Lower leg skin (tissue), 3 donors: ENCODE results near the gene GPC3.

Source experiments
- CTCF ChIP-seq, 3 donors: fragments of 450-650 bp; IDR thresholded peaks; one replicate each; pipeline ENCODE4 v1.5.1; 2016; ENCODE audit warnings: antibody characterized with exemption in 3 of 3, mild to moderate bottlenecking in 3 of 3, moderate library complexity in 2 of 3
- POLR2A ChIP-seq, 2 donors: fragments of 450-650 bp; IDR thresholded peaks; one replicate each; pipeline ENCODE4 v1.6.1; 2016 to 2017; ENCODE audit warnings: antibody characterized with exemption in 2 of 2, mild to moderate bottlenecking in 1 of 2, moderate library complexity in 1 of 2

GRCh38 chrX:133792198-133792953 is 193.0 kb downstream of the GPC3 start:
- TF ChIP-seq CTCF (IDR thresholded peaks at IDR 0.05) (peak in 1 of 3 donors; percentile 22), POLR2A (IDR thresholded peaks at IDR 0.05) (no peak)
